Superior temporal gyrus (tissue), 1 donor: ENCODE data around the gene AP4E1.
"Not testable (repeated sequence)": the region's sequence is repeated elsewhere in the genome, so short reads cannot be mapped to it uniquely, and the experiment has no call there.

Experiments
- DNase-seq: peaks from one replicate; pipeline ENCODE4 v3.0.0-alpha.2; 2016; ENCODE audit errors: extremely low spot score

AP4E1 gene

DNA sequence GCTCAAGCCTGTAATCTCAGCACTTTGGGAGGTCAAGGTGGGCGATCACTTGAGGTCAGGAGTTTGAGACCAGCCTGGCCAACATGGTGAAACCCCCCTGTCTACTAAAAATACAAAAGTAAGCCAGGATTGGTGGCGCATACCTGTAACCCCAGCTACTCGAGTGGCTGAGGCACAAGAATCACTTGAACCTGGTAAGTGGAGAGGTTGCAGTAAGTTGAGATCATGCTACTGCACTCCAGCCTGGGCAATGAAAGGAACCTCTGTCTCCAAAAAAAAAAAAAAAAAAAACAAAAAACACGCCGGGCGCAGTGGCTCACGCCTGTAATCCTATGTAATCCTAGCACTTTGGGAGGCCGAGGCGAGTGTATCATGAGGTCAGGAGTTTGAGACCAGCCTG is 18.9 kb upstream of the AP4E1 start:
- no peak for DNase-seq

DNA sequence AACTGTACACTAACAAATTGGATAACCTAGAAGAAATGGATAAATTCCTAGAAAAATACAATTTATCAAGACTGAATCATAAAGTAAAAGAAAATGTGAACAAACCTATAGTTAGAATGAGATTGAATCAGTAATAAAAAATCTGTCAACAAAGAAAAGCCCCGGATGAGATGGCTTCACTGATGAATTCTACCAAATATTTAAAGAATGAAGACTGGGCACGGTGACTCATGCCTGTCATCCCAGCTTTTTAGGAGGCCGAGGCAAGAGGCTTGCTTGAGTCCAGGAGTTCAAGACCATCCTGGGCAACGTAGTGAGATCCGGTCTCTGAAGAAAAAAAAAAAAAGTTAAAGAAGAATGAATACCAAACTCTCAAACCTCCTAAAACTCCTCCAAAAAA is 17.7 kb upstream of the AP4E1 start:
- no peak for DNase-seq

DNA sequence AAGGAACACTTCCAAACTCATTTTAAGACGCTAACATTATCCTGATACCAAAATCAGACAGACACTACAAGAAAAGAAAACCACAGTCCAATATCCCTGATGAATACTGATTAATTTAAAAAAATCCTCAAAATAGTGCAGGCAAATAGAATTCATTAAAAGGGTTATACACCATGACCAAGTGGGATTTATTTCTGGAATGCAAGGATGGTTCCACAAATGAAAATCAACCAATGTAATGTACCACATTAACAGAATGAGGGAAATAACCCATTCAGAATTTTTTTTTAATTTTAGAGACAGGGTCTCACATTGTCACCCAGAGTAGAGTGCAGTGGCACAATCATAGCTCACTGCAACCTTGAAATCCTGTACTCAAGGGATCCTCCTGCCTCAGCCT is 17.3 kb upstream of the AP4E1 start:
- DNase-seq, result no peak

DNA sequence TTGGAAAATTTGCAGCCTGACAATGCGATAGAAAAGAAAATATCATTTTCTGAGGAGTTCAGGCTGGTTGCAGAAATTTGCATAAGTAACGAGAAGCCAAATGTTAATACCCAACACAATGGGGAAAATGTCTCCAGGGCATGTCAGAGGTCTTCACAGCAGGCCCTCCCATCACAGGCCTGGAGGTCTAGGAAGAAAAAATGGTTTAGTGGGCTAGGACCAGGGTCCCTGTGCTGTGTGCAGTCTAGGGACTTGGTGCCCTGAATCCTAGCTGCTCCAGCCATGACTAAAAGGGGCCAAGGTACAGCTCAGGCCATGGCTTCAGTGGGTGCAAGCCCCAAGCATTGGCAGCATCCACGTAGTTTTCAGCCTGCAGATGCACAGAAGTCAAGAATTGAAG is 14.5 kb upstream of the AP4E1 start:
- no peak for DNase-seq

DNA sequence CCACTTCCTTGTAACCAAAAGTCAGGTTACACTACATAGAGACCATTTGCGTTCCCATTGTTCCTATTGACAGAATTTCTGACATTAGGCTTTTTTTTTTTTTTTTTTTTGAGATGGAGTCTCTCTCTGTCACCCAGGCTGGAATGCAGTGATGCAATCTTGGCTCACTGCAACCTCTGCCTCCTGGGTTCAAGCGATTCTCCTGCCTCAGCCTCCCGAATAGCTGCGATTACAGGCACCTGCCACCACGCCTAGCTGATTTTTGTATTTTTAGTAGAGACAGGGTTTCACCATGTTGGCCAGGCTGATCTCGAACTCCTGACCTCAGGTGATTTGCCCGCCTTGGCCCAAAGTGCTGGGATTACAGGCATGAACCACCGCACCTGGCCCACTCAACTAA is 7.1 kb upstream of the AP4E1 start:
- DNase-seq, result not testable (repeated sequence)

DNA sequence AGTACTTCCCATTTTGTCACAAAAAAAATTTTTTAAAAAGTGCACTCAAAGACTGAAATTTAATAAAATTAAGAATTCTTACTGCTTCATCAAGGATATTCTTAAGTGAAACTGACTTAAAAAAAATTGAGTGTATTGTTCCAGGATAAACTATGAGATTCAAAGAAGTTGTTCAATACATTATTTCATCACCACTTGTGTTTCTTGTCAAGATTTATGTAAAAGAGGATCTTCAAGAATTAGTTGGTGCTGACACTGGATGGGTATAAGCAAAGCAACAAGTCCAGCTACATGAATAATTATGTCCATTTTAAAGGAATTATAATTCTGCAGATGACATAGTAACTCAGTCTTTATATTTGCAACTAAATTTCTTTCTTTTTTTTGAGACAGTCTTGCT is 4.3 kb upstream of the AP4E1 start:
- no peak for DNase-seq

DNA sequence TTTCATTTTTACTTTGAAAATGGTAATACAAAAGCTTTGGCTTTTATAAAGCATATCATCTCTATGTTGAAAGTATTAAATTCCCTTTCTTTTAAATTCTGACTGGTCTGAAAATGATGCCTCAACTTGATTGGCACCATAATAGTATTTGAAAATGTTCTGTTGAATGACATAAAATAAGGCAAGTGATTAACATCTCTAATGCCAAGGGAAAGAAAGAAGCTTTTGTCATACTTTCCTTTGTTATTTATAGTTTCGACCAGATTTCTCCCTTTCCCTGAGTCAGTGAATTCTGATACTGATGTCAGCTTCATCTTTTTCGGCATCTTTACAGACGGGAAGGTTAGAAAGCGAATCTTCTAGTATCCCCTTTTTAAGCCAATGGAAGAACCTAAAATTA is 3.4 kb upstream of the AP4E1 start:
- peak; percentile 42 for DNase-seq

DNA sequence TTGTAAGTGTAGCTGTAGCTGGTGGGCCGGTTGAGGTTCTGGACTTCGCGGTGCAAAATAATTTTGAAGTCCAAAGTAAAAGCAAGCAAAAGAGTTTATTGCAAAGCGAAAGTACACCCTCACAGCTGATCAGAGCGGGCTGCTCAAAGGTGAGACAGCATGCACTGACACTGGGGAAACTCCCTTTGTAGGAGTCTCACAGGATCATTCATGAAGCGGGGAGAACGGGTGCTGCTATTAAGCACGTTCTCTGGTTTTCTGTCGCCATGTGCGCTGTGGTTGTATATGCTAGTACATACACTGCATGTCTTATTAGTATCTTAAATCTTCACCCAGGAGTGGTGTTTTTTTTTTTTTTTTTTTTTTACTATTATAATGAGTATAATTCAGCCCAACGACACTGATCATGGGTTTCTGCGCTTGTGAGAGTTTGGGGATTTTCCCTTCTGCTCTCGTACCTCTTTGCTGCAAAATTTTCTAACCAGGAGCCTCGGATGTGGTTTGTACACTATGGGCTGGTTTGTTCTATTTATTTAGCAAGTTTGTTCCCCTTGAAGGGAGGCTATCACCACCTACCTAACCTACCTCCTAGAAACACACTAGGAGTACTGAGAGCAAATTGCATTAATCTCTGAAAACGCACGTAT is 1.4 kb upstream of the AP4E1 start:
- no peak for DNase-seq

DNA sequence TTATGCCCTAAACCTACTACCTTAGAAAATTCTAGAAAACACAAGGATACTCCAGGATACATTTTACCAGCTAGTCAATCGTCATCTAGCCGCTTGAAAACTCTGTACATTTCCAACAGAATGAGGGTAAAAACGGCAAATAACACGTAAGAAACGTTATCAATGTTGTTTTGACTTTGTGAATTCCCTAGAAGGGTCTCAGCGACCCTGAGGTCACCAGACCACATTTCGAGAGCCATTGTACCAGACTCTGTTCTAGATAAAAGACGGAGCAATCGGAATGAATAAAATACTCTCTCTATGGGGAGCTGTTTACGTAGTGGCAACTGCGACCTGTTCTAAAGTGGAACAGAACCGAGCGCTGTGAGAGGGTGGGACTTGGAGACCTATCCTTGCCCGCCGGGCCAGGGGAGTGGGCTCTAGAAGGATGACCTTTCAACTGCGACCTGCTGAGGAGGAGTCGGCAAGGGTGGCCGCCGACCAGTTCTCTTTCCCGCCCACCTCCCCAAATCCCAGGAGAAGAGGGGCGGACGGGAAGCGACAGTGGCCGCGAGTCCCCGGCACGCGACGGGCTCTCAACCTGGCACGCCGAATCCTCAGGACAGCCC is 778 bp upstream of the AP4E1 start:
- peak; percentile 68 for DNase-seq

DNA sequence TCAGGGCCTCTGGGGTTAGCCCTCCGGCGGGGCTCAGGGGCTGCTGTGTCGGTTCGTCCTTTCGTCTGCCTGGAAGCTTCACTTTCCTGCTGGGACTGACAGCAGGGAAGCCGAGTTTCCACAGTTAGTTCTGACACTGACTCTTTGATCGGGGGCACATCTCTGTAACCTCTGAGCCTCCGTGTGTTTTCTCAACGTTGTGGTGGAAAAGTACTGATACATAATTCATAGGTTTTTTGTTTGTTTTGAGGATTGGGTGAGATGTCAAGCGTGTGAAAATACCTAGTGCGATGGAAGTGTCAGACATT is 481 bp downstream of the AP4E1 start:
- no peak for DNase-seq

DNA sequence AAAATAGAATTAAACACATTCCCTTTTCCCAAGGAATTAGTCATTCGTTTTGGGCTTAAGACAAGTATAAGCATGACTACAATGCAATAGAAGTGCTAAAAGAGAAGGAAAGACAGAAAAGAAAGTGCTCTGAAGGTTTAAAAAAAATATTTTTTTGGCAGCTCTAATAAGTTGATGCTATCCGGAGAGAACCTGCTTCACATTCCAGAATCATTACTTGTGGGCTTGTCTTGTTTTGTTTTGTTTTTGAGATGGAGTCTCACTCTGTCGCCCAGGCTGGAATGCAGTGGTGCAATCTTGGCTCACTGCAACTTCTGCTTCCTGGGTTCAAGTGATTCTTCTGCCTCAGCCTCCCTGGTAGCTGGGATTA is 1.9 kb downstream of the AP4E1 start:
- not testable (repeated sequence) for DNase-seq

DNA sequence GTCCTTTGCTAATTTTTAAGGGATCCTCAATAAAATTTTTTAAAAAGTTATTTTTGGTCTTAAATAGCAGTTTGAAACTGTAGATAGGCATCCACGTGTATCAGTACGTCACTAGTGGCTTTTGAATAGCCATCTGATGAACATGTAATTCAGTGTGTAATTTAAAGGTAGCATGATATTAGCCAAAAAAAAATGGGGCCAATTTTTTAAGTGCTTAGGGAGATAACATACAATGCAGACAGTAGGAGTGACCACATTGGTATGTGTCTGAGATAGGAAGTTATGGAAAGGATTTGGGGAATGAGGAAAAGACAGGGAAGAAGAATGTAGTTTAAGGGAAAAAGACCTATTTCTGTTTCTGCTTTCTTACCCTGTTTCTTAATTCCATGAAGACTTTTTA is 2.5 kb downstream of the AP4E1 start:
- DNase-seq, result no peak

DNA sequence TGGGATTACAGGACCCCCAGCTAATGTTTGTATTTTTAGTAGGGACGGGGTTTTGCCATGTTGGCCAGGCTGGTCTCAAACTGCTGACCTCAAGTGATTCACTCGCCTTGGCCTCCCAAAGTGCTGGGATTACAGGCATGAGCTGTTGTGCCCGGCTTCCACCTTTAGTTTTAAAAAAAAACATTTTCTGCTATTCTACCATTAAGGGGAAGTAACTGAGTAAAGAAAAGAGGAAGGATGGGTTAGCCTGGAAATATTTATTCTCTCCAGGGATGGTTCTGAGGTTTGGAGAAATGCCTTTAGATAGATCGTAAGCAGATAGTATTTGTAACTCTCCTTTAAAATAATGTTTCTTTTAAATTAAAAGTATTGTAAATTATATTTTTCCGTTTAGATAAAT is 3.1 kb downstream of the AP4E1 start:
- no peak for DNase-seq

DNA sequence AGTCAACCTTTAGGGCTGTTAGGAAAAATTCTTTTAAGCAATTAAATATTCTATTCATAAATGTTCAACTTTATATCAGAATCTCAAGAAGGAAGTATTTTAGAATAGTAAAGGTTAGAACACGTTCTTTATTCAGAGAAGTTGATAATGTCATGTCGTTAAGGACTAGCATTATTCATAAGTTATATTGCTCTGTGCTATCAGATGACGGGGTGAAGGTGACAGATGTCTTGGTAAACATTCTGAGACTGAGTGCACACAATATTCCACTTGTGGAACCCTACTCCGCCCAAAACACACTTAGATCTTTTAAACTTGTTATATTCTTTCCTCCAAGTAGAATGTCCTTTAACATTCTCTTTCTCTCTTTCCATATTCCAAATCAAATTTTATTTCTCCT is 7.9 kb downstream of the AP4E1 start:
- DNase-seq, result no peak

DNA sequence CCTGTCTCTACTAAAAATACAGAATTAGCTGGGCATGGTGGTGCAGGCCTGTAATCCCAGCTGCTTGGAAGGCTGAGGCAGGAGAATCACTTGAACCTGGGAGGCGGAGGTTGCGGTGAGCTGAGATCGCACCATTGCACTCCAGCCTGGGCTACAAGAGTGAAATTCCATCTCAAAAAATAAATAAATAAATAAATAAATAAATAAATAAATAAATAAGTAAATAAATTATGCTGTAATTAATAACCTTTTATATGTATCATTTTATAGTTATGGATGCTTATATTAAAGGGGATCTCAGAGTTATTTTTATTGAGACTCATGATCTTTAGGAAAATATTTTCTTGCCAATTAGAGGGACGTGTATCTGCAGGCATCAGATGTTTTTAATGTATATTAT is 10.9 kb downstream of the AP4E1 start:
- not testable (repeated sequence) for DNase-seq

DNA sequence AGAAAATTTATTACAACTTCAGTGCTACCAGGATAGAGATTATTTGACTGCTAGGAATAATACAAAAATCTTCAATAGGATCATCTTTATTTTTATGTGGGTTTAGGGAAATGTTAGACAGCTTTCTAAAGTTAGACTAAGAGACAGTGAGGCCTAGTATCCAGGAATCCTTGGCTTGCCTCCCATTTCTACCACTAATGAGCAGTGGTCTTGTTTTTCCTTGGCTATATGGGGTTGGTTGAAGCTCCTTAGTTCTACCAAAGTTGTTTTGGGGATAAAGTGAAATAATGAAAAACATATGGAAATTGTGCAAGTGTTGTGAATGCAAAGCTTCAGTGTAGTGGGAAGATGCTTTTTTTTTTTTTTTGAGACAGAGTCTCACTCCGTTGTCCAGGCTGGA is 16.8 kb downstream of the AP4E1 start:
- DNase-seq, result no peak

DNA sequence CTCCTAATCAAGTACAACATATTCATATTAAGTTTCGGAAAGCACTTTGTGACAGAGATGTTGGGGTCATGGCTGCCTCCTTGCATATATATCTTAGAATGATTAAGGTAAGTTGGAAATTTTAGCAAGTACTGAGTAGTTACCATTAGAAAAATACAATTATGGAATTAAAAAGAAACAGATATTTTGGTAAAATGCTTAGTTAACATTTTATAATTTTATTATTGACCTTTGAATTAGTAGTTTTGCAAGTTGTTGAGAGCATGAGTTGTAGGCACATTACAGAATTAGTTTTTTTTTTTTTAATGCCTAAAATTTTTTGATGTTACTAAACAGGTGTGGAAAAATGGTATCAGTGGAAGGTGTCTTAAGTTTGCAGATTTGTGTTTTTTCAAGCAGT is 20.6 kb downstream of the AP4E1 start:
- DNase-seq, result no peak

DNA sequence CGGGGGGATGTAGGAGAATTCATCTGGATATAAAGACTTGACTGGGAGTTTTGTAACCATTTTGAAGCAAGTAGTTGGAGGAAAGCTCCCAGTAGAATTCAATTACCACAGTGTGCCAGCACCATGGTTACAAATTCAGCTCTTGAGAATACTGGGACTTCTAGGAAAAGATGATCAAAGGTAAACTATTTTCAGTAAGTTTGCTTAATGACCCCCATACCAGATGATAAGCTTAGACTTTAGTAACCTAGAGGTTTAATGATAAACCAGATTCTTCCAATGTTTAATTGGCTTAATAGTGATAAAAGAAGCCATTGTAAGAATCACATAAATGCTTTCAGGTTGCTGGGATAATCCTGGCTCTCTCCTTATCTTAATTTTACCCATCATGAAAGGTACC is 22.3 kb downstream of the AP4E1 start:
- no peak for DNase-seq

DNA sequence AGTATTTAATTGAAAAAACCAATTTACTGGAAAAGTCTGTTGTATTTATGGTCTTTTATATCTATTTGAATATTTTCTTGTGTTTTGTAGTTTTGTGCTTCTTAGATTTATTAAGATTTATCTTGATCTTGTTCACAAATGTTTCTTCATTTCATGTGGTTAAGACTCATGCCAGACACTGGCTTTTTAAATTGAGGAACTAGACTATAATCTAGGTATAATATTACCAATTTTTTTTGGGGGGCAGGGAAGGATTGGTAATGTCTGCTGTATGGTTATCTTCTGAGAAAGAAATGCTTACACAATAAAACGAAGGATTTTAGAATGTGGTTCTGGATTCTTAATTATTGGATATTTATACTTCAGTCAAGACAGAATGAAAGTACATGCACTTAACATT is 24.9 kb downstream of the AP4E1 start:
- no peak for DNase-seq

DNA sequence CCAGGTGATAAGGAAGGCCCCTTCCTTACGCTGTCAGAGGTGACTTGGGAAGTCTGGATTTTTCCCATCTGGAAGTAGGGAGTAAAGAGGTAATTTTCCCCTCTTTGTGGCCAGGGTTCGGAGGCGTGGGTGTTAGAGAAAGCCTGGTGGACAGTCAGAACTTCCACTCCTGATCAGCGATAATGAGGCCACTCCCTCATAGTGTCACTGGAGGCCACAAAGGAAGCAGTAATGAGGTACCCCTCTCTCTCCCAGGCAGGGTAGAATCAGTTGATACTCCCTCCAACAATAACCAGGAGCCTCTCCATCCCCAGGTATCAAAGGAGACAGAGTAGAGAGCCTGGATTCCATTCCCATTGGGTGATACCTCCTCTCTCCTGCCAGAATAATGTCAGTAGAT is 30.0 kb downstream of the AP4E1 start:
- DNase-seq, result no peak

DNA sequence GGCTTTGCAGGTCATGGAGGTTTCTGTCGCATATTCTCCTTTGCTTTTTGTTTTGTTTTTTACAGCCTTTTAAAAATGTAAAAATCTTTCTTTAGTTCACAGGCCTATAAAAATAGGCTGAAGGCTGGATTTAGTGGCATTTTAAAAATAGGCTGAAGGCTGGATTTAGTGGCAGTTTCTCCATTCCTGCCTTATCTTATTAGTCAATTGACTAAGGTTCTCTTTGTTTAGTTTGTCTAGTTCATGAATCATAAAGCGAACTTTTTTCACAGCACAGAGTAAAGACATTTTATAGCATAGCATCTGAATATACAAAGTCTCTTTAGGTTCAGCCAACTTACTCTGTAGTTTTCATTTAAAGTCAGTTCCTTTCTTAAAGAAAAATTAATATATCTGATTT is 31.4 kb downstream of the AP4E1 start:
- no peak for DNase-seq

DNA sequence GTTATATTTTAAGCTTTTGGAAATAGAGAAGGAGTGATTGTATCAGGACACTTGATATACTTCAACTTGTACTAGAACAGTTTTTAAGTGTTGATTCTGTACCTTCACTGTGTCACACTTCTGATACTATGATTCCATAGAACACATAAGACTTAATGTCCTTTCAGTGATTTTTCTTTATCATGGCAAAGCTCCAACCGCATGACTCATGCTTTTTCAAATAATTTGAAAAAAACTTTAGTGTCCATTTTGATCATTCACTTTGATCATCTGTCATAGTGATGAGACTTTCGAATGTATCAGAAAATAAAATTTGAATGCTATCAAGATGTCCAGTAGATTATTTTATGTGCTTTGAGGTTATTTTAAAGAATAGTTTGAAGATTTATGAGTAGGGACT is 32.0 kb downstream of the AP4E1 start:
- no peak for DNase-seq

DNA sequence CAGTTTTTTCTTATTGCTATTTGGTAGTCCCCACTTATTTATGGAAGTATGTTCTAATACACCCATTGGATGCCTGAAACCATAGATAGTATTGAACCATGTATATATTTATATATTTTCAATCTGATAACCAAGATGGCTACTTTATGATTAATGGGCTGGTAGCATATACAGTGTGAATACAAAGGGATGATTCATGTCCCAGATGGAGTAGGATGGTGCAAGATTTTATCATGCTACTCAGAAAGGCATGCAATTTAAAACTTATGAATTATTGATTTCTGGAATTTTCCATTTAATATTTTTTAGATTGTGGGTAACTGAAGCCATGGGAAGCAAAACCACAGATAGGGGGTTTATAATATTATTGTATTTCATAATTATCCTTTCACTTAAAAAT is 35.2 kb downstream of the AP4E1 start:
- DNase-seq, result no peak

DNA sequence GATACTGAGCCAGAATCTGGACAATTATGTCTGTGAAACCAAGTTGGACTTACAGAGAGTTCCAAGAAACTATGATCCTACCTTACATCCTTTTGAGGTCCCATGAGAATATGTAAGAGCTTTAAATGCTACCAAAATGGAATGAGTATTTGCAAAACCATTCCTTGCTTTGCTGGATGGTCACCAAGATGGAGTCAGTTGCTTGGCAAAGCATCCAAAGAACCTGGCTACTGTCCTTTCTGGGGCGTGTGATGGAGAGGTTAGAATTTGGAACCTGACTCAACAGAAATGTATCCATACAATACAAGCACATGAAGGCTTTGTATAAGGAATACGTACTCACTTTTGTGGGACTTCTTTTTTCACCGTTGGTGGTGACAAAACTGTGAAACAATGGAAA is 36.2 kb downstream of the AP4E1 start:
- no peak for DNase-seq
